T-helper 2 cell treated with Interferon-gamma antibody and Interleukin-4, amounts not matched to agents 5 μg/mL and 100 μg/mL, for 36 hours (primary cell): Measurements from ENCODE around the gene AP2M1.

ENCODE experiments used
- DNase-seq: peaks from one replicate; pipeline ENCODE4 v3.0.0; 2021; ENCODE audit warnings: low spot score
- H3K27ac Mint-ChIP-seq: one replicate; pipeline ENCODE4 v1.8.0; 2021; ENCODE audit warnings: mild to moderate bottlenecking, mixed read lengths
- H3K27me3 Mint-ChIP-seq: one replicate; pipeline ENCODE4 v1.8.0; 2021; ENCODE audit warnings: low read depth, mixed read lengths
- H3K36me3 Mint-ChIP-seq: one replicate; pipeline ENCODE4 v1.8.0; 2021; ENCODE audit warnings: low read depth, mixed read lengths
- H3K4me1 Mint-ChIP-seq: one replicate; pipeline ENCODE4 v1.8.0; 2021; ENCODE audit warnings: low read depth, mixed read lengths
- H3K4me3 Mint-ChIP-seq: one replicate; pipeline ENCODE4 v1.8.0; 2022; ENCODE audit warnings: mild to moderate bottlenecking, moderate library complexity, mixed read lengths
- H3K9me3 Mint-ChIP-seq: one replicate; pipeline ENCODE4 v1.8.0; 2021; ENCODE audit warnings: mixed read lengths

AP2M1 gene

GRCh38 chr3:184200825-184201224 lies 26.2 kb downstream of the AP2M1 start:
- DNase-seq: no peak
- peaks cover 2% of the 10 kb centered on the region for H3K27me3 Mint-ChIP-seq
- no peaks in the 10 kb centered on the region for H3K9me3 Mint-ChIP-seq
- no peak overlapping the region for H3K27ac Mint-ChIP-seq
- no peaks in the 10 kb centered on the region for H3K36me3 Mint-ChIP-seq
- H3K4me3 Mint-ChIP-seq: no peak overlapping the region
- H3K4me1 Mint-ChIP-seq: no peaks in the 10 kb centered on the region

GRCh38 chr3:184203526-184203925 lies 28.9 kb downstream of the AP2M1 start:
- DNase-seq: no peak
- H3K4me3 Mint-ChIP-seq: no peak overlapping the region

GRCh38 chr3:184209146-184209923 lies 34.7 kb downstream of the AP2M1 start:
- Mint-ChIP-seq H3K4me3 (no peak overlapping the region), H3K4me1 (no peaks in the 10 kb centered on the region), H3K9me3 (no peaks in the 10 kb centered on the region), H3K27ac (no peak overlapping the region), H3K36me3 (no peaks in the 10 kb centered on the region), H3K27me3 (peaks cover 20% of the 10 kb centered on the region)
- no peak for DNase-seq

More at GRCh38 chr3:184203526-184203925, 28.9 kb downstream of the AP2M1 start:
- Mint-ChIP-seq H3K4me1 (no peaks in the 10 kb centered on the region), H3K27ac (no peak overlapping the region), H3K27me3 (peaks cover 15% of the 10 kb centered on the region), H3K36me3 (no peaks in the 10 kb centered on the region), H3K9me3 (no peaks in the 10 kb centered on the region)

GRCh38 chr3:184211297-184211696 lies 36.6 kb downstream of the AP2M1 start:
- no peaks in the 10 kb centered on the region for H3K9me3 Mint-ChIP-seq
- H3K4me1 Mint-ChIP-seq: no peaks in the 10 kb centered on the region

GRCh38 chr3:184211718-184212117 lies 37.1 kb downstream of the AP2M1 start:
- H3K27ac Mint-ChIP-seq: no peak overlapping the region
- no peaks in the 10 kb centered on the region for H3K9me3 Mint-ChIP-seq
- H3K27me3 Mint-ChIP-seq: peaks cover 16% of the 10 kb centered on the region
- DNase-seq: no peak
- no peak overlapping the region for H3K4me3 Mint-ChIP-seq
- no peaks in the 10 kb centered on the region for H3K4me1 Mint-ChIP-seq
- no peaks in the 10 kb centered on the region for H3K36me3 Mint-ChIP-seq

More at GRCh38 chr3:184211297-184211696, 36.6 kb downstream of the AP2M1 start:
- no peak overlapping the region for H3K27ac Mint-ChIP-seq
- no peaks in the 10 kb centered on the region for H3K36me3 Mint-ChIP-seq
- H3K27me3 Mint-ChIP-seq: peaks cover 21% of the 10 kb centered on the region
- H3K4me3 Mint-ChIP-seq: no peak overlapping the region
- DNase-seq: no peak

GRCh38 chr3:184218814-184219213 lies 44.2 kb downstream of the AP2M1 start:
- H3K9me3 Mint-ChIP-seq: no peaks in the 10 kb centered on the region
- no peak for DNase-seq

GRCh38 chr3:184222521-184222920 lies 47.9 kb downstream of the AP2M1 start:
- H3K36me3 Mint-ChIP-seq: no peaks in the 10 kb centered on the region
- H3K27me3 Mint-ChIP-seq: peaks cover 21% of the 10 kb centered on the region
- no peak overlapping the region for H3K4me3 Mint-ChIP-seq
- H3K27ac Mint-ChIP-seq: no peak overlapping the region
- no peaks in the 10 kb centered on the region for H3K4me1 Mint-ChIP-seq
- no peaks in the 10 kb centered on the region for H3K9me3 Mint-ChIP-seq
- DNase-seq: no peak

More at GRCh38 chr3:184218814-184219213, 44.2 kb downstream of the AP2M1 start:
- Mint-ChIP-seq H3K4me3 (no peak overlapping the region), H3K27ac (no peak overlapping the region), H3K36me3 (no peaks in the 10 kb centered on the region), H3K27me3 (peaks cover 13% of the 10 kb centered on the region), H3K4me1 (no peaks in the 10 kb centered on the region)

GRCh38 chr3:184223946-184224345 lies 49.3 kb downstream of the AP2M1 start:
- Mint-ChIP-seq H3K4me1 (peaks cover 2% of the 10 kb centered on the region), H3K9me3 (no peaks in the 10 kb centered on the region), H3K27me3 (peaks cover 35% of the 10 kb centered on the region), H3K36me3 (no peaks in the 10 kb centered on the region), H3K4me3 (no peak overlapping the region), H3K27ac (no peak overlapping the region)
- no peak for DNase-seq

- H3K36me3 Mint-ChIP-seq: no peaks in the 10 kb centered on the region
- peaks cover 55% of the 10 kb centered on the region for H3K27me3 Mint-ChIP-seq
- H3K27ac Mint-ChIP-seq: no peak overlapping the region
- H3K4me3 Mint-ChIP-seq: no peak overlapping the region
- DNase-seq: peak; percentile 27
- peaks cover 4% of the 10 kb centered on the region for H3K4me1 Mint-ChIP-seq
- no peaks in the 10 kb centered on the region for H3K9me3 Mint-ChIP-seq
Measured at GRCh38 chr3:184227481-184227935, 52.9 kb downstream of the AP2M1 start.

GRCh38 chr3:184228376-184229137 lies 53.9 kb downstream of the AP2M1 start:
- no peak for DNase-seq
- Mint-ChIP-seq H3K36me3 (no peaks in the 10 kb centered on the region), H3K9me3 (no peaks in the 10 kb centered on the region), H3K27me3 (peaks cover 53% of the 10 kb centered on the region), H3K27ac (no peak overlapping the region), H3K4me1 (peaks cover 4% of the 10 kb centered on the region), H3K4me3 (peak overlapping the region; percentile 73)

- Mint-ChIP-seq H3K27ac (no peak within 1 kb of the TSS), H3K4me3 (peak within 1 kb of the TSS; percentile 73), H3K27me3 (peaks cover 51% of the 10 kb centered on the region), H3K9me3 (no peaks in the 10 kb centered on the region), H3K4me1 (peaks cover 4% of the 10 kb centered on the region), H3K36me3 (no peaks in the 10 kb centered on the region)
- peak; percentile 67 for DNase-seq
Measured at GRCh38 chr3:184229394-184230080, 54.9 kb downstream of the AP2M1 start, which contains the start of gene VWA5B2. VWA5B2 (plus strand) TSS chr3:184229585; CDS start chr3:184230529, 944 bp downstream.

- Mint-ChIP-seq H3K27me3 (peaks cover 49% of the 10 kb centered on the region), H3K4me3 (no peak overlapping the region)
Measured at GRCh38 chr3:184230081-184230602, 55.5 kb downstream of the AP2M1 start.

GRCh38 chr3:184230603-184231528 lies 56.2 kb downstream of the AP2M1 start:
- Mint-ChIP-seq H3K27ac (no peak overlapping the region), H3K9me3 (no peaks in the 10 kb centered on the region), H3K36me3 (no peaks in the 10 kb centered on the region), H3K27me3 (peaks cover 47% of the 10 kb centered on the region), H3K4me1 (peaks cover 4% of the 10 kb centered on the region), H3K4me3 (peak overlapping the region; percentile 32)
- no peak for DNase-seq

More at GRCh38 chr3:184230081-184230602, 55.5 kb downstream of the AP2M1 start:
- Mint-ChIP-seq H3K4me1 (peaks cover 4% of the 10 kb centered on the region), H3K9me3 (no peaks in the 10 kb centered on the region), H3K36me3 (no peaks in the 10 kb centered on the region), H3K27ac (no peak overlapping the region)
- no peak for DNase-seq
